Breast epithelium (tissue), 4 donors: ENCODE data around the gene RNASE8. TPM values are rescaled to one million over a fixed set of nuclear protein-coding genes. Genes with fewer than 3 reads are reported as not detected.
A peak's percentile ranks its signal among the peaks of the same experiment; 100 is the strongest.

ENCODE experiments used
- DNase-seq, 2 donors: peaks; one replicate each; pipeline ENCODE4 v3.0.0-alpha.2; 2019; ENCODE audit warnings: low spot score in 2 of 2
- H3K27ac ChIP-seq, 2 donors: fragments of 200-600 bp; sonication (generic) in 1 of 2; one replicate each; pipeline ENCODE4 v1.5.1; 2016 to 2019; ENCODE audit warnings: mild to moderate bottlenecking in 1 of 2
- H3K27me3 ChIP-seq, 2 donors: fragments of 200-600 bp; sonication (generic) in 1 of 2; one replicate each; pipeline versions ENCODE4 v1.5.1 to v1.6.0; 2017 to 2019; ENCODE audit warnings: control low read depth in 1 of 2, mild to moderate bottlenecking in 1 of 2
- H3K36me3 ChIP-seq: fragments of 200-600 bp; one replicate; pipeline ENCODE4 v1.5.1; 2019
- H3K4me1 ChIP-seq, 2 donors: fragments of 200-600 bp; sonication (generic); one replicate each; pipeline ENCODE4 v1.5.1; 2016 to 2019; ENCODE audit warnings: control low read depth in 1 of 2
- H3K4me3 ChIP-seq, 3 donors: fragments of 200-600 bp; sonication (generic); 1 replicate in 2 of 3; 2 replicates in 1 of 3; pipeline ENCODE4 v1.5.1; 2016 to 2019; ENCODE audit warnings: mild to moderate bottlenecking in 3 of 3, moderate library complexity in 2 of 3
- H3K9me3 ChIP-seq, 2 donors: fragments of 200-600 bp; sonication (generic) in 1 of 2; one replicate each; pipeline ENCODE4 v1.5.1; 2016 to 2019; ENCODE audit warnings: control low read depth in 1 of 2
- POLR2A ChIP-seq: fragments of 450-650 bp; IDR thresholded peaks from one replicate; pipeline ENCODE4 v1.6.1; 2016; ENCODE audit warnings: antibody characterized with exemption, mild to moderate bottlenecking, moderate library complexity
- POLR2AphosphoS5 ChIP-seq, 3 donors: sonication (generic); formaldehyde crosslinking; IDR thresholded peaks; one replicate each; pipeline ENCODE4 v1.6.1; 2017; ENCODE audit warnings: antibody characterized with exemption in 3 of 3
- intact Hi-C: fragments of 100-400 bp; cut with DNase I; formaldehyde crosslinking; loops from one replicate; pipeline ENCODE4 v1.15.1; 2023; ENCODE audit warnings: low total_unique reads
- total RNA-seq, 3 donors: library from RNA; depleted of rRNA; stranded (reverse); fragments of >200 nt; gene quantifications; one replicate each; pipeline ENCODE4 v1.1.0, GENCODE V29; 2016
- TF ChIP-seq, protein P1 (sequence below), 3 donors: fragments of 450-650 bp; IDR thresholded peaks; one replicate each; pipeline ENCODE4 v1.5.1; 2016 to 2017; ENCODE audit warnings: antibody characterized with exemption in 3 of 3, mild to moderate bottlenecking in 3 of 3, moderate library complexity in 3 of 3

Gene RNASE8
- total RNA-seq, 3 donors from 2014 or later: not detected

DNA sequence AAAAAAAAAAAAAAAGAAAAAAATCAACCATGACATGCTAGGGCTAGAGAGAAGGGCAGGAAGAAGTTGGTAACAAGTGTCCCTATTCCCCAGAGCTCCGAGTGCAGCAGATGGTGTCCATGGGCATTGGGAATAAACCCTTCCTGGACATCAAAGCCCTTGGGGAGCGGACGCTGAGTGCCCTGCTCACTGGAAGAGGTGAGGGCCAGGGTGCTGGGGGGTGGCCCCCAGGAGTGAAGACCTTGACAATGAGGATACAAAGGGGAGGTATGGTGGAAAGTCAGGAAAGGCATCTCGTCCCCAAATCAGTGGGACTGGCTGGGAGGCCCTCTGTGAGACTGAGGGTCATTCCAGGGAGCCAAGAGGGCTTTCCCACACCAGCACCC, 29.3 kb downstream of the RNASE8 start:
- intact Hi-C loops: no loop called here
- Histone ChIP-seq H3K4me1 (no peaks in the 10 kb centered on the region), H3K4me3 (no peak overlapping the region), H3K36me3 (peaks cover 5% of the 10 kb centered on the region), H3K9me3 (no peaks in the 10 kb centered on the region), H3K27me3 (no peaks in the 10 kb centered on the region), H3K27ac (peak overlapping the region in 1 of 2 donors; percentile 62)
- TF ChIP-seq, protein P1, sequence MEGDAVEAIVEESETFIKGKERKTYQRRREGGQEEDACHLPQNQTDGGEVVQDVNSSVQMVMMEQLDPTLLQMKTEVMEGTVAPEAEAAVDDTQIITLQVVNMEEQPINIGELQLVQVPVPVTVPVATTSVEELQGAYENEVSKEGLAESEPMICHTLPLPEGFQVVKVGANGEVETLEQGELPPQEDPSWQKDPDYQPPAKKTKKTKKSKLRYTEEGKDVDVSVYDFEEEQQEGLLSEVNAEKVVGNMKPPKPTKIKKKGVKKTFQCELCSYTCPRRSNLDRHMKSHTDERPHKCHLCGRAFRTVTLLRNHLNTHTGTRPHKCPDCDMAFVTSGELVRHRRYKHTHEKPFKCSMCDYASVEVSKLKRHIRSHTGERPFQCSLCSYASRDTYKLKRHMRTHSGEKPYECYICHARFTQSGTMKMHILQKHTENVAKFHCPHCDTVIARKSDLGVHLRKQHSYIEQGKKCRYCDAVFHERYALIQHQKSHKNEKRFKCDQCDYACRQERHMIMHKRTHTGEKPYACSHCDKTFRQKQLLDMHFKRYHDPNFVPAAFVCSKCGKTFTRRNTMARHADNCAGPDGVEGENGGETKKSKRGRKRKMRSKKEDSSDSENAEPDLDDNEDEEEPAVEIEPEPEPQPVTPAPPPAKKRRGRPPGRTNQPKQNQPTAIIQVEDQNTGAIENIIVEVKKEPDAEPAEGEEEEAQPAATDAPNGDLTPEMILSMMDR (IDR thresholded peaks at IDR 0.05): no peak
- TF ChIP-seq POLR2AphosphoS5 (IDR thresholded peaks at IDR 0.05) (no peak), POLR2A (no peak)
- no peak for DNase-seq

DNA sequence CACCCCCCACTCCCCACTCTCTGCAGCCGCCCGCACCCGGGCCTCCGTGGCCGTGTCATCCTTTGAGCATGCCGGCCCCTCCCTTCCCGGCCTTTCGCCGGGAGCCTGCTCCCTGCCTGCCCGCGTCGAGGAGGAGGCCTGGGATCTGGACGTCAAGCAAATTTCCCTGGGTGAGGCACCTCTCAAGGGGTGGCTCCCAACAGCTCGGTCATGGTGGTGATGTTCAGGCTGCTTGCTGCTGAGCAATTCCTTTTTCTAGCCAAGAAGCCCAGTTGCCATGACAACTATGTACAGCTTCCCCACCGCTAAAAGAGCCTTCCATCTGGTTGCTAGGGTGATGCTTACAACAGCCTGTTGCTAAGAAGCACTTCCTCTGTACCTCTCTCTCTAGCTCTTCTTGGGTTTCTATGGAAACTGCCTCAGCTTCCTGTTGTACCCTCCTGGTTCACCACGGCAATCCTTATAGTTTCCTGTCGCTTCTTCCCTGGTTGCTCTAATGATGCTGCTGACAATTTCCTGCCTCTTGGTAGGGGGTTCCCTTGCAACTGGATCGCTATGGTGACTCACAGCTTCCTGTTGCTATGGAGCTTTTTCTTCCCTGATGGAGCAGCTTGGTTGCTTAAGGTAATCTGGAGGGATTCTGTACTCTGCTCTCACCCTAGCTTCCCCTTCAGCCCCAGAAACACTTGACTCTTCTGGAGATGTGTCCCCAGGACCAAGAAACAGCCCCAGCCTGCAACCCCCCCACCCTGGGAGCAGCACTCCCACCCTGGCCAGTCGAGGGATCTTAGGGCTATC, 29.9 kb downstream of the RNASE8 start:
- H3K9me3 ChIP-seq: no peaks in the 10 kb centered on the region
- no peaks in the 10 kb centered on the region for H3K4me1 ChIP-seq
- intact Hi-C loops: no loop called here
- DNase-seq: no peak
- TF ChIP-seq, protein P1 (IDR thresholded peaks at IDR 0.05): no peak
- TF ChIP-seq POLR2AphosphoS5 (IDR thresholded peaks at IDR 0.05) (no peak), POLR2A (no peak)
- H3K27ac ChIP-seq: peak overlapping the region in 1 of 2 donors; percentile 62
- H3K27me3 ChIP-seq: no peaks in the 10 kb centered on the region
- H3K36me3 ChIP-seq: peaks cover 5% of the 10 kb centered on the region
- no peak overlapping the region for H3K4me3 ChIP-seq

DNA sequence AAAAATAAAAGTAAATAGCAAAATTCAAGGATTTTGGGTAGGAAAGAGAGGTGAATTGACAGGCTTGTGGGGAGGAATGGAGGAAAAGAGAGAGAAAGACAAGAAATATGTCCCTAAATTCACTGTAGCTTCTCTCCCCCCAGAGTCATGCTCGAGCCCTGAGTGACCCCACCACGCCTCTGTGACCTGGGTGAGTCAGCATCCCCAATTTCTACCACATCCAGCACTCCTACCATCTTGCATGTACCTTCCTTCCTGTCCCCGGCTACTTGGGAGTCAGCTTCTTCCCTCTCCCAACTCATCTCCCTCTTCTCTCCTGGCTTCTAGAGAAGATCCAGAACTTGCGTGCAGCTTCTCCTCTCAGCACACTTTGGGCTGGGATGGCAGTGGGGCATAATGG, 31.1 kb downstream of the RNASE8 start:
- DNase-seq: no peak
- H3K9me3 ChIP-seq: no peaks in the 10 kb centered on the region
- TF ChIP-seq POLR2AphosphoS5 (IDR thresholded peaks at IDR 0.05) (no peak), POLR2A (no peak)
- TF ChIP-seq, protein P1 (IDR thresholded peaks at IDR 0.05): no peak
- H3K36me3 ChIP-seq: peaks cover 5% of the 10 kb centered on the region
- H3K27me3 ChIP-seq: no peaks in the 10 kb centered on the region
- no peak overlapping the region for H3K27ac ChIP-seq
- H3K4me3 ChIP-seq: no peak overlapping the region
- intact Hi-C loops: no loop called here
- no peaks in the 10 kb centered on the region for H3K4me1 ChIP-seq

DNA sequence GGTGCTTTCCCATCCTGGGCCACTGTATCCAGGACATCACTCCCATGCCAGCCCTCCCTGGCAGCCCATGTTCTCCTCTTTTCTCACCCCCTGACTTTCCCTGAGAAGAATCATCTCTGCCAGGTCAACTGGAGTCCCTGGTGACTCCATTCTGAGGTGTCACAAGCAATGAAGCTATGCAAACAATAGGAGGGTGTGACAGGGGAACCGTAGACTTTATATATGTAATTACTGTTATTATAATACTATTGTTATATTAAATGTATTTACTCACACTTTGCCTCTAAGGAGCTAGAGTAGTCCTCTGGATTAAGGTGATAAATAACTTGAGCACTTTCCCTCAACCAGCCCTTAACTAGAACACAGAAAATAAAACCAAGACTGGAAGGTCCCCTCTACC, 31.6 kb downstream of the RNASE8 start:
- no peaks in the 10 kb centered on the region for H3K4me1 ChIP-seq
- H3K36me3 ChIP-seq: peaks cover 5% of the 10 kb centered on the region
- TF ChIP-seq POLR2AphosphoS5 (IDR thresholded peaks at IDR 0.05) (no peak), POLR2A (no peak)
- TF ChIP-seq, protein P1 (IDR thresholded peaks at IDR 0.05): no peak
- H3K27me3 ChIP-seq: no peaks in the 10 kb centered on the region
- H3K4me3 ChIP-seq: no peak overlapping the region
- H3K9me3 ChIP-seq: no peaks in the 10 kb centered on the region
- H3K27ac ChIP-seq: peak overlapping the region; percentile 21 to 25
- intact Hi-C loops: no loop called here
- DNase-seq: no peak

DNA sequence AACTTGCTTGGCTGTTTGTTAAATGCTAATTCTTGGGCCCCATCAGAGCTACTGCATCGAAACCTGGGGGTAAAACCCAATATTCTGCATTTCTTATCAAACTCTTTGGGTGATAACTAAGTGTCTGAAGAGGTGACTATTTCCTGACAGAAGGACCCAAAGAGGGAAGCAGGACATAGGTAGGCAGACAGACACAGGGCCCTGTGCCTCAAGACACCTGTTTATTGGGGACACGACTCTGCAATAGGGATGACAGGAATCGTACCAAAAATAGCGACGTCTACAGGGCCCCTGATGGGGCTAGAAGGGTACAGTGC, 32.2 kb downstream of the RNASE8 start:
- Histone ChIP-seq H3K9me3 (no peaks in the 10 kb centered on the region), H3K27ac (peak overlapping the region; percentile 21 to 25), H3K36me3 (peaks cover 5% of the 10 kb centered on the region), H3K4me3 (no peak overlapping the region), H3K4me1 (no peaks in the 10 kb centered on the region), H3K27me3 (no peaks in the 10 kb centered on the region)
- no peak for DNase-seq
- intact Hi-C loops: loop anchor here (5.0 kb wide), 1 partner anchor 73 kb away; no protein-coding TSS in a partner anchor
- TF ChIP-seq POLR2AphosphoS5 (IDR thresholded peaks at IDR 0.05) (no peak), POLR2A (no peak)
- TF ChIP-seq, protein P1 (IDR thresholded peaks at IDR 0.05): no peak
